Vagina (tissue), 2 donors: ENCODE measurements around the gene CAMK1G. TPM values are rescaled to one million over a fixed set of nuclear protein-coding genes. Genes with fewer than 3 reads are reported as not detected.

Experiments
- DNase-seq, 2 donors: peaks; one replicate each; pipeline ENCODE4 v3.0.0-alpha.2; 2017; ENCODE audit errors: extremely low spot score in 2 of 2
- H3K27ac ChIP-seq: fragments of 200-600 bp; sonication (generic); one replicate; pipeline ENCODE4 v1.5.1; 2019
- H3K27me3 ChIP-seq: fragments of 200-600 bp; sonication (generic); one replicate; pipeline ENCODE4 v1.5.1; 2019
- H3K36me3 ChIP-seq, 2 donors: fragments of 200-600 bp; sonication (generic); one replicate each; pipeline ENCODE4 v1.5.1; 2017 to 2019
- H3K4me1 ChIP-seq: fragments of 200-600 bp; sonication (generic); one replicate; pipeline ENCODE4 v1.5.1; 2019
- H3K4me3 ChIP-seq, 2 donors: fragments of 200-600 bp; sonication (generic); 1 replicate in 1 of 2; 2 replicates in 1 of 2; pipeline ENCODE4 v1.5.1; 2016 to 2019
- H3K9me3 ChIP-seq: fragments of 200-600 bp; sonication (generic); one replicate; pipeline ENCODE4 v1.5.1; 2019
- CTCF ChIP-seq, 3 experiments: fragments of 450-650 bp in 2 of 3; fragments of 200-600 bp in 1 of 3; sonication (generic) in 1 of 3; IDR thresholded peaks; one replicate each; pipeline ENCODE4 v1.5.1; 2017 to 2019; ENCODE audit warnings: antibody characterized with exemption in 3 of 3, mild to moderate bottlenecking in 2 of 3, moderate library complexity in 2 of 3
- POLR2A ChIP-seq, 2 donors: fragments of 450-650 bp; IDR thresholded peaks; one replicate each; pipeline ENCODE4 v1.6.1; 2017; ENCODE audit warnings: antibody characterized with exemption in 2 of 2, mild to moderate bottlenecking in 2 of 2, moderate library complexity in 2 of 2
- POLR2AphosphoS5 ChIP-seq, 2 donors: sonication (generic); formaldehyde crosslinking; IDR thresholded peaks; one replicate each; pipeline ENCODE4 v1.9.0; 2017; ENCODE audit warnings: antibody characterized with exemption in 2 of 2, mild to moderate bottlenecking in 2 of 2, low read depth in 1 of 2; ENCODE audit not compliant: insufficient read depth in 1 of 2
- intact Hi-C: fragments of 100-400 bp; cut with DNase I; formaldehyde crosslinking; loops from one replicate; pipeline ENCODE4 v1.15.1; 2023
- total RNA-seq: library from RNA; depleted of rRNA; stranded (reverse); fragments of >200 nt; gene quantifications from one replicate; pipeline ENCODE4 v1.2.3, GENCODE V29; 2016

CAMK1G gene
- total RNA-seq, 1 donor from 2014 or later = not detected

- H3K27me3 ChIP-seq = no peaks in the 10 kb centered on the region
- TF ChIP-seq POLR2A (IDR thresholded peaks at IDR 0.05) (no peak), CTCF (IDR thresholded peaks at IDR 0.05) (no peak), POLR2AphosphoS5 (IDR thresholded peaks at IDR 0.05; ENCODE audit: insufficient read depth in 1 of 2, low read depth in 1 of 2) (no peak)
- no peaks in the 10 kb centered on the region for H3K36me3 ChIP-seq
- H3K9me3 ChIP-seq = no peaks in the 10 kb centered on the region
- H3K27ac ChIP-seq = no peak overlapping the region
- H3K4me1 ChIP-seq = no peaks in the 10 kb centered on the region
- intact Hi-C loops = no loop called here
- H3K4me3 ChIP-seq = no peak overlapping the region
- DNase-seq = no peak
Measured at GRCh38 chr1:209554761-209555611, 28.5 kb upstream of the CAMK1G start.

GRCh38 chr1:209556162-209556690 is 27.3 kb upstream of the CAMK1G start:
- no peaks in the 10 kb centered on the region for H3K4me1 ChIP-seq
- intact Hi-C loops = no loop called here
- no peak for TF ChIP-seq CTCF (IDR thresholded peaks at IDR 0.05)
- TF ChIP-seq POLR2AphosphoS5 (IDR thresholded peaks at IDR 0.05; ENCODE audit: insufficient read depth in 1 of 2, low read depth in 1 of 2) = no peak
- no peak for TF ChIP-seq POLR2A (IDR thresholded peaks at IDR 0.05)

GRCh38 chr1:209557221-209557620 is 26.3 kb upstream of the CAMK1G start:
- no peak for DNase-seq
- TF ChIP-seq POLR2A (IDR thresholded peaks at IDR 0.05) = no peak
- no peak for TF ChIP-seq CTCF (IDR thresholded peaks at IDR 0.05)
- TF ChIP-seq POLR2AphosphoS5 (IDR thresholded peaks at IDR 0.05; ENCODE audit: insufficient read depth in 1 of 2, low read depth in 1 of 2) = no peak
- no peaks in the 10 kb centered on the region for H3K9me3 ChIP-seq
- H3K36me3 ChIP-seq = no peaks in the 10 kb centered on the region
- no peaks in the 10 kb centered on the region for H3K4me1 ChIP-seq
- H3K4me3 ChIP-seq = no peak overlapping the region
- no peak overlapping the region for H3K27ac ChIP-seq
- intact Hi-C loops = no loop called here
- H3K27me3 ChIP-seq = no peaks in the 10 kb centered on the region

More at GRCh38 chr1:209556162-209556690, 27.3 kb upstream of the CAMK1G start:
- Histone ChIP-seq H3K27me3 (no peaks in the 10 kb centered on the region), H3K36me3 (no peaks in the 10 kb centered on the region), H3K9me3 (no peaks in the 10 kb centered on the region), H3K4me3 (no peak overlapping the region), H3K27ac (no peak overlapping the region)
- DNase-seq = no peak

GRCh38 chr1:209560529-209560928 is 23.0 kb upstream of the CAMK1G start:
- Histone ChIP-seq H3K4me1 (no peaks in the 10 kb centered on the region), H3K27ac (no peak overlapping the region), H3K9me3 (no peaks in the 10 kb centered on the region), H3K27me3 (no peaks in the 10 kb centered on the region), H3K4me3 (no peak overlapping the region), H3K36me3 (no peaks in the 10 kb centered on the region)
- intact Hi-C loops = no loop called here
- TF ChIP-seq POLR2A (IDR thresholded peaks at IDR 0.05) (no peak), CTCF (IDR thresholded peaks at IDR 0.05) (no peak), POLR2AphosphoS5 (IDR thresholded peaks at IDR 0.05; ENCODE audit: insufficient read depth in 1 of 2, low read depth in 1 of 2) (no peak)
- no peak for DNase-seq

- no peak overlapping the region for H3K4me3 ChIP-seq
- no peak for DNase-seq
- no peaks in the 10 kb centered on the region for H3K36me3 ChIP-seq
- intact Hi-C loops = no loop called here
- no peaks in the 10 kb centered on the region for H3K4me1 ChIP-seq
- no peak for TF ChIP-seq POLR2A (IDR thresholded peaks at IDR 0.05)
- TF ChIP-seq CTCF (IDR thresholded peaks at IDR 0.05) = no peak
- H3K9me3 ChIP-seq = no peaks in the 10 kb centered on the region
- H3K27me3 ChIP-seq = no peaks in the 10 kb centered on the region
- H3K27ac ChIP-seq = no peak overlapping the region
Measured at GRCh38 chr1:209560952-209561351, 22.6 kb upstream of the CAMK1G start.
